Posterior vena cava (tissue), 2 donors: ENCODE data around the gene PDSS2. TPM values are rescaled to one million over a fixed set of nuclear protein-coding genes. Genes with fewer than 3 reads are reported as not detected.

Experiments used
- DNase-seq: peaks from one replicate; pipeline ENCODE4 v3.0.0-alpha.2; 2020; ENCODE audit warnings: low spot score
- intact Hi-C, 2 donors: fragments of 100-400 bp; cut with DNase I; formaldehyde crosslinking; loops; one replicate each; pipeline versions ENCODE4 v1.14.1 to v1.14.2; 2022 to 2023
- long read RNA-seq, 2 donors: library from polyadenylated mRNA; unstranded; transcript quantifications; one replicate each; pipeline ENCODE4 v2.0.0, GENCODE V29; 2020 to 2021
- total RNA-seq, 2 donors: library from RNA; stranded (reverse); fragmentation: NEBNext Ultra II Directional; extraction: Animal tissue kit (Norgen Biotek cat#: 25700); gene quantifications; one replicate each; pipeline ENCODE4 v1.2.1, GENCODE V29; 2021
- donor health status: DM: yes; HTN: yes; CAD: no.
- donor health status: DM: yes; HTN: yes; CAD: no.

Gene PDSS2
- total RNA-seq, result 10 to 100 TPM; 10.1 to 11.6 TPM
- long read RNA-seq, donor 1, partial matches to known transcripts, result 0 of 8 reads
- long read RNA-seq, donor 1, other reads (novel, unspliced or antisense), result 4 of 8 reads
- long read RNA-seq, donor 2, partial matches to known transcripts, result 2 of 8 reads
- long read RNA-seq, donor 2, other reads (novel, unspliced or antisense), result 3 of 8 reads

DNA sequence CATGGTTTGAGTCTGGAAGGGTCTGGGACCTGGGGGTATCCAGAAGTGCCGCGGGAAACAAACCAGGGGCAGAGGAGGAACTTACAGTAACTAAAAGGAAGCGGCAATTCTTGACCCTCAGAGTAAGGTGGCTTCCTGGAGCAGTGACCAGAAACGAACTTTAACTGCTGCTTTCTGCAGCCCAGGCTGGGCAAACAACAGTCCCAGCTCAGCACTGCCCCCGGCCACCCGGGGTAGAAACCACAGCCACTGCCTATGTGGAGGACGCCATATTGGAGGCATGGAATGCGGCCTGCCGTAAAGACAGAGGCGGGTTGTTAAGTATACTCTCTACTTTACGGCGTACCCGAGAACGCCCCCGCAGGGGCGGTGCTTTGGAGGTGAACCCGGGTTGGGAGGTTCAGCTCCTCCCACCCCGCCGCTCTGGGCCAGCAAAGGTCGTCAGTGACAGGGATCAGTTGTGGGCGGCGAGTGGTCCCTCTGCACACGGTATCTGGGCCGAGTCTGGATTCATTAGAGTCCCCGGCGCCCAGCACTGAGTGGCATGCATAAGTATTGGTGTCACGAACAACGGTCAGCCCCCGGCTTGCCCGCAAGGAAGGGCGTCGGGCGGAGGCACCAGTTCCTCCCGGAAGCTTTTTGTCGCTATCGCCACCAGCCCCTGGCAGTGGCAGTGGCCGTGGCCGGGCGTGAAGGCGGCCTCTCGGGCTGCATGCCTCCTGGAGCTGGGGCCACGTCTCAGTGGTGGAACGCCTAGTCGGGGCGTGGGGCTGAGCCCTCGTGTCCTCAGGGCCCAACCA, at the start of gene PDSS2:
Gene PDSS2, minus strand, starts transcription at position 282 of the 800 bp plus-strand sequence. Its CDS starts 279 bp downstream, at position 3.
- intact Hi-C loops, result no loop called here
- DNase-seq, result peak; percentile 100

- intact Hi-C loops, result no loop called here
- no peak for DNase-seq
Observed at GRCh38 chr6:107506145-107506544, 46.8 kb upstream of the PDSS2 start.

DNA sequence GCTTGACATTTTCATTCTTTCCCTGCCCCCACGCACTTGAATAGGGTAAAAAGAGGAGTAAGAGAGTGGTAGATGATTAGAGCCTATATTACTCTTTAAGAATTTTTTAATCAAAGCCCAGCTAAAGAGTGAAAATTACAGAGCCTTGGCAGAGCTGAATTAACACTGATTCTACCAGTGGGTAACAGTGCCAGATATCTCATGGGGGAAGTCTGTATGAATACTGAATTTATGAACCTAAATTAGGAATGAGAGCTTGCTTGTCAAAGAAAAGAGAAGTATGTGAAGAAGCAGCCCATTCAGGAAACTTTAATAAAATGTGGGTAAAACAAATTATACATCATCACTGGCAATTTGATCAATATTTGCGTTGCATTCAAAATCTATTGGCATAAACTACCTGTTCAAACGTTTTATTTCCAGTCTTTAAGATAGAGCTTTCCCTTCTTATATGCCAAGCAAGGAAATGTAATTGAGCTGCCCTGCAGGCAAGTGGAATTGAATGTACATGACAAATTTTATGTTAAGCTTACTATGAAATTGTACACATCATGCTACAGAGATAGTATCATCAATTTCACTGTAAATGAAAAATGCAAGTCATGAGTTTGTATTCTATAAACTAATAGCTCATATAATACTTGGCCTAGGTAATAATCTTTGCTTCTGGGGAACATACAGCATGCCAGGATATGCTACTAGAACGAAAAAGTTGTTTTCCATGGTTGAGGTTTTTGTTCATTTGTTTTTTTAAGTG, 45.1 kb upstream of the PDSS2 start:
- DNase-seq, result no peak
- intact Hi-C loops, result no loop called here

DNA sequence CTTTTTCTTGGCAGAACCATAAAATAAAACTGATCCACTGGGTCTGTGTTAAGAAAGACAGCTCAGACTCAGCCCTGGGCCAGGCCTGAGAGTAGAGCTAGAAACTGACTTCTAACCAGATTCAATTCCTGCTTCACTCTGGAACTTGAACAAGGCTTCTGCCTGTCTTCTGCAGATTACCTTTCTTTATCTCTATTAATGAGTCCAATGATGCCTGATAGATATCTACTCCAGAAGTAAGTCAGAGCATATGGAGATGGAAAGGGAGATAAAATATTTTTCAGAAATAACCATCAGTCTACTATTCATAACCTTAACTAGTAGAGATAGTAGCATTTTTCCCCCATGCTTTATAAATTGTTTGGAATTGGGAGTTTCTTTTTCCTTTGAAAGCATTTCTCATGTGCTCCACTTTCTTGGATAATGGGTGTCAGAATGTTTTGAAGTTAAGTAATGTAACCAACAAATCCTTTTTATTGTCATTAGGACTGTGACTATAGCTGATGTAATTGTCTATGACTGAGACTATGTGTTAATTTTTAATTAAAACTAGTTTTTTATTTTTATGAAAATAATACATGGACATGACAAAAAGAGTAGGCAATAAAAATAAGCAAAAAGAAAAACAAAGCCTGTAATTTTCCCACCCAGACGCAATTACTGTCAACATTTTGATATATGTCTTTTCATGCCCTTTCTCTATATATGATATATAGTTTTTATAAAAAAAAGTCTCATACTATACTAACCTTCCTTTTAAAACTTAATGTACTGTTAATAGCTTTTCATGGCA, 37.7 kb upstream of the PDSS2 start:
- intact Hi-C loops, result no loop called here

GRCh38 chr6:107495971-107496370, 36.6 kb upstream of the PDSS2 start:
- DNase-seq, result no peak
- intact Hi-C loops, result no loop called here

More for the DNA sequence above, 37.7 kb upstream of the PDSS2 start:
- DNase-seq, result no peak

GRCh38 chr6:107495196-107495643, 35.9 kb upstream of the PDSS2 start:
- DNase-seq, result no peak
- intact Hi-C loops, result no loop called here

GRCh38 chr6:107493158-107494057, 34.0 kb upstream of the PDSS2 start:
- intact Hi-C loops, result no loop called here
- DNase-seq, result no peak

DNA sequence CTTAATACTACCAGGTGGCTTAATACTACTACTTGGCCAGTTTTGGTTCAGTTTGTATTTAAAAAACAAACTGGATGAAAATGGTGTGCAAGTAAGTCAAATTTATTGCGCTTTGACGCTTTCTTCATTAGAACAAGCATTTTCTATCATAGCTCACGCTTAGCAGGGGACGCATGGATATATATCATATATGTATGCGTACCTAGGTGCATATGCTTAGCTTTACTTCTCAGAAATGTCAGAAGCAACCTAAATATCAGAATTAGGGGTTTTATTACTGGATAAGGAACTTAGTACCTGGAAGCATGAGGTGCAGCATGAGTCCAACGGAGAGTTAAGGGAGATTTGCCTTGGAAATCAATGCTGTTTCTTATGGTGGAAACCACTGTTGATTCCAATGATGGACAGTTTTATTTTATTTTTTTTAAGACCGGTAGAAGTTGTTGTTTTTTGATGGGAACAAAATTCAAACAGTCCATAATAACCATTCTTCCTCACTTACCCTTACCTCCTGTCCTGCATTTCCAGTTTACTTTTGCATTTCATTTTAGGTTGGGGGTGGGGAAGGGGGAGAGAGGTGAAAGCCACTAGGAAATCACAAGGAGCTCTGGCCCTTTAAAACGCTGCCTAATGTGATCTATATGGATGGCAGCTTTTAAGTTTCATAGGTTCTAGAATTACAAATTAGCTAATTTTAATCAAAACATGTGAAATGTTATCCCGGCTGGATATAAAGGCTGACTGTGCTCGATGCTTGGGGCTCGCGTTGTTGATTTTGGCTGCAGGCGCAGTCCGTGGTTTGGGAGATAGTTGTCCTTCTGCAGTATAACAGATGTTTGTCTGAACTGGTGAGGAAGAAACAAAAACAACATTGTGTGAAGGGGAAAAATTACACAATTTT, 32.6 kb upstream of the PDSS2 start:
- peak; percentile 82 for DNase-seq
- intact Hi-C loops, result no loop called here

- intact Hi-C loops, result no loop called here
Observed at GRCh38 chr6:107491138-107491609, 31.8 kb upstream of the PDSS2 start.

GRCh38 chr6:107490566-107491137, 31.3 kb upstream of the PDSS2 start:
- DNase-seq, result no peak
- intact Hi-C loops, result no loop called here

More at GRCh38 chr6:107491138-107491609, 31.8 kb upstream of the PDSS2 start:
- DNase-seq, result peak; percentile 88

GRCh38 chr6:107489636-107490565, 30.5 kb upstream of the PDSS2 start, which contains the start of gene SOBP:
Gene SOBP, plus strand, starts transcription at chr6:107490117. Its CDS starts 500 bp downstream, at chr6:107490617.
- DNase-seq, result peak; percentile 86
- intact Hi-C loops, result loop anchor here in 1 of 2 donors (10.0 kb wide), 1 partner anchor 105 kb away; no protein-coding TSS in a partner anchor

- intact Hi-C loops, result loop anchor here in 1 of 2 donors (10.0 kb wide), 1 partner anchor 106 kb away; no protein-coding TSS in a partner anchor
- peak; percentile 82 for DNase-seq
Observed at GRCh38 chr6:107488875-107489635, 29.7 kb upstream of the PDSS2 start.

DNA sequence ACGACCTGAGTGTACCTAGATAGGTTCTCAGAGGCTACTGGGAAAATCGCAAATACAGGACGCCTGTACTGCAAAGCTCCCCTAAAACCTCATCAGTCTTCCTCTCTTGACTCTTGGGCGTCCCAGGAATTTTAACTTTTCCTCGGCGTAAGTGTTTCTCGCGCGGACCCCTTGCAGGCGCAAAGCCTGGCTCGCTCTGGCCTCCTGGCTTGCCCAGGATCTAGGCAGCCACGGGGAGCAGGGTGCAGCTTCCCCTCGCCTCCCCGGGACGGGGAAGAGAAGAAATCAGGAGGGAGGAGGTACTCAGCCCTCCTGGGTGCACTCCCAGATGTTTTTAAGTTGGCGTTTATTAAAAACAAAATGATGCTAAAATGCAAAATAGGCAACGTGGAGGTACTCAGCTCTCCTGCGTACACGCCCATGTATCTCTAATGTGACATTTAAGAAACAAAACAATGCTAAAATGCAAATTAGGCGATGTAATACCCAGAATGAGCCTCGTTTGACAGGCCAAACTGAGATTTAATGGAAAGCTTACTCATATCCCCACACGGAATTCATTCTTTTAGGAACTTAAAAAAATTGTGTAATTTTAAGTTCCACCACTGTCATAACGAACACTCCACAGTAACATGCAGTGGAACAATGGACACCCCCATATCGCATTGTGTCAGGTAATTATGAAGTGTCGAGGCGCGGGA, 29.0 kb upstream of the PDSS2 start:
- intact Hi-C loops, result loop anchor here in 1 of 2 donors (10.0 kb wide), 1 partner anchor 106 kb away; no protein-coding TSS in a partner anchor

DNA sequence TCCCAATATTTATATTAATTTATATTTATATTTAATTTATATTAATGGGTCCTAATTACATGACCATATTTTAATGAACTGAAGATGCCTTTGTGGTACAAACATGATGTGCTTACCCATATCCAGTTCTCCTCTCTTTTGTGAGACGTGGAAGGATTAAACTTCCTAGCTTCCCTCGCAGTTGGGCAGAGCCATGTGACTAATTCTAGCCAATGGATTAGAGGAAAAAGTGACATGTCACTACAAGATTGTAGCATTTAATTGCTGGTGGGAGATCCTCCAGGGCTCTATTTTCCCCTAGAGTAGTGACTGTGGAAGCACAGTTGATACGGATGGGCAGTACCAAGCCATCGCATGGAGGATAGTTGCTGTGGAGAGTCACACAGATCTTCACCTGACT, 25.8 kb upstream of the PDSS2 start:
- intact Hi-C loops, result loop anchor here in 1 of 2 donors (10.0 kb wide), 1 partner anchor 110 kb away; no protein-coding TSS in a partner anchor
- no peak for DNase-seq

More for the DNA sequence above, 29.0 kb upstream of the PDSS2 start:
- DNase-seq, result peak; percentile 78
